Ascending aorta (tissue), 2 donors: Measurements from ENCODE around the gene USP49. TPM values are rescaled to one million over a fixed set of nuclear protein-coding genes. Genes with fewer than 3 reads are reported as not detected.

ENCODE experiments used
- DNase-seq, 2 donors: peaks; one replicate each; pipeline ENCODE4 v3.0.0-alpha.2; 2019; ENCODE audit warnings: low spot score in 2 of 2
- H3K27ac ChIP-seq, 2 donors: fragments of 200-600 bp; sonication (generic); one replicate each; pipeline ENCODE4 v1.5.1; 2016 to 2017; ENCODE audit warnings: mild to moderate bottlenecking in 1 of 2
- H3K27me3 ChIP-seq: fragments of 200-600 bp; sonication (generic); one replicate; pipeline ENCODE4 v1.5.1; 2017
- H3K36me3 ChIP-seq, 2 donors: fragments of 200-600 bp; sonication (generic); one replicate each; pipeline ENCODE4 v1.5.1; 2016
- H3K4me1 ChIP-seq, 2 donors: fragments of 200-600 bp; sonication (generic); one replicate each; pipeline ENCODE4 v1.5.1; 2016 to 2017; ENCODE audit warnings: mild to moderate bottlenecking in 1 of 2
- H3K4me3 ChIP-seq, 2 donors: fragments of 200-600 bp; sonication (generic); one replicate each; pipeline ENCODE4 v1.5.1; 2016 to 2017; ENCODE audit warnings: mild to moderate bottlenecking in 1 of 2
- H3K9me3 ChIP-seq, 2 donors: fragments of 200-600 bp; sonication (generic); one replicate each; pipeline ENCODE4 v1.5.1; 2016
- intact Hi-C: fragments of 100-400 bp; cut with DNase I; formaldehyde crosslinking; loops from one replicate; pipeline ENCODE4 v1.15.1; 2023
- total RNA-seq: library from RNA; depleted of rRNA; stranded (reverse); fragments of >200 nt; gene quantifications from one replicate; pipeline ENCODE4 v1.1.0, GENCODE V29; 2016
- TF ChIP-seq, protein P1 (sequence below), 3 experiments: fragments of 200-600 bp in 2 of 3; fragments of 450-650 bp in 1 of 3; sonication (generic) in 2 of 3; IDR thresholded peaks; one replicate each; pipeline ENCODE4 v1.5.1; 2016 to 2019; ENCODE audit warnings: antibody characterized with exemption in 3 of 3, mild to moderate bottlenecking in 1 of 3, moderate library complexity in 1 of 3

USP49 gene
- total RNA-seq, 1 donor from 2014 or later = 8.7 TPM

- H3K9me3 ChIP-seq = no peaks in the 10 kb centered on the region
- no peak overlapping the region for H3K27ac ChIP-seq
- peaks cover 15 to 43% of the 10 kb centered on the region in 2 donors for H3K36me3 ChIP-seq
- TF ChIP-seq, protein P1, sequence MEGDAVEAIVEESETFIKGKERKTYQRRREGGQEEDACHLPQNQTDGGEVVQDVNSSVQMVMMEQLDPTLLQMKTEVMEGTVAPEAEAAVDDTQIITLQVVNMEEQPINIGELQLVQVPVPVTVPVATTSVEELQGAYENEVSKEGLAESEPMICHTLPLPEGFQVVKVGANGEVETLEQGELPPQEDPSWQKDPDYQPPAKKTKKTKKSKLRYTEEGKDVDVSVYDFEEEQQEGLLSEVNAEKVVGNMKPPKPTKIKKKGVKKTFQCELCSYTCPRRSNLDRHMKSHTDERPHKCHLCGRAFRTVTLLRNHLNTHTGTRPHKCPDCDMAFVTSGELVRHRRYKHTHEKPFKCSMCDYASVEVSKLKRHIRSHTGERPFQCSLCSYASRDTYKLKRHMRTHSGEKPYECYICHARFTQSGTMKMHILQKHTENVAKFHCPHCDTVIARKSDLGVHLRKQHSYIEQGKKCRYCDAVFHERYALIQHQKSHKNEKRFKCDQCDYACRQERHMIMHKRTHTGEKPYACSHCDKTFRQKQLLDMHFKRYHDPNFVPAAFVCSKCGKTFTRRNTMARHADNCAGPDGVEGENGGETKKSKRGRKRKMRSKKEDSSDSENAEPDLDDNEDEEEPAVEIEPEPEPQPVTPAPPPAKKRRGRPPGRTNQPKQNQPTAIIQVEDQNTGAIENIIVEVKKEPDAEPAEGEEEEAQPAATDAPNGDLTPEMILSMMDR (IDR thresholded peaks at IDR 0.05) = no peak
- DNase-seq = no peak
- no peak overlapping the region for H3K4me3 ChIP-seq
- no peaks in the 10 kb centered on the region for H3K27me3 ChIP-seq
- H3K4me1 ChIP-seq = peaks cover 4 to 6% of the 10 kb centered on the region in 2 donors
- intact Hi-C loops = no loop called here
These were observed 103.2 kb downstream of the USP49 start for GRCh38 chr6:41791984-41792383.

DNA sequence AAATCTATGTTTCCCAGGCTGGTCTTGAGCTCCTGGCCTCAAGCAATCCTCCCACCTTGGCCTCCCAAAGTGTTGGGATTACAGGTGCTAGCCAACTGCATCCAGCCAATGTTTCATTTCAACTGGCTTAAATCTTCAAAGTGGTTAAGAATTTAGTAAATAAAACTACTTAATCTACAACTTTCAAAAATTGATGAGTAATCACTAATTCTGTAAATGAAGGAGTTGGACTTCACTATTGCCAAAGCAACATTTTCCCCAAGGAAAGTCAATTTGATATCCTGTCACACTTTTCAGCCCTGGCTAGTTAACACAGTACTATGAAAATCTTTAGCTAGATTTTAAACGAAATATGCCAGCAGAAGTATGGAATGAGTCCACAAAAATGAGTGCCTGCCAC, 103.9 kb downstream of the USP49 start:
- Histone ChIP-seq H3K9me3 (no peaks in the 10 kb centered on the region), H3K4me1 (peaks cover 4 to 6% of the 10 kb centered on the region in 2 donors), H3K27ac (no peak overlapping the region), H3K36me3 (peaks cover 15 to 40% of the 10 kb centered on the region in 2 donors), H3K27me3 (no peaks in the 10 kb centered on the region), H3K4me3 (no peak overlapping the region)
- TF ChIP-seq, protein P1 (IDR thresholded peaks at IDR 0.05) = no peak
- intact Hi-C loops = no loop called here
- DNase-seq = no peak

GRCh38 chr6:41790045-41790444, 105.1 kb downstream of the USP49 start:
- no peak for DNase-seq
- Histone ChIP-seq H3K4me3 (no peak overlapping the region), H3K36me3 (peaks cover 9 to 30% of the 10 kb centered on the region in 2 donors), H3K27ac (no peak overlapping the region), H3K9me3 (no peaks in the 10 kb centered on the region), H3K4me1 (peaks cover 12 to 13% of the 10 kb centered on the region in 2 donors), H3K27me3 (no peaks in the 10 kb centered on the region)
- intact Hi-C loops = no loop called here
- TF ChIP-seq, protein P1 (IDR thresholded peaks at IDR 0.05) = no peak

GRCh38 chr6:41789390-41789724, 105.8 kb downstream of the USP49 start:
- Histone ChIP-seq H3K27me3 (no peaks in the 10 kb centered on the region), H3K36me3 (peaks cover 5 to 30% of the 10 kb centered on the region in 2 donors), H3K4me3 (no peak overlapping the region), H3K9me3 (no peaks in the 10 kb centered on the region), H3K4me1 (peaks cover 12 to 13% of the 10 kb centered on the region in 2 donors), H3K27ac (no peak overlapping the region)
- TF ChIP-seq, protein P1 (IDR thresholded peaks at IDR 0.05) = no peak
- DNase-seq = no peak
- intact Hi-C loops = loop anchor here (5.0 to 10.0 kb wide), 3 partner anchors 82 to 1835 kb away; partner anchors contain the start of genes GTPBP2 and UBR2

DNA sequence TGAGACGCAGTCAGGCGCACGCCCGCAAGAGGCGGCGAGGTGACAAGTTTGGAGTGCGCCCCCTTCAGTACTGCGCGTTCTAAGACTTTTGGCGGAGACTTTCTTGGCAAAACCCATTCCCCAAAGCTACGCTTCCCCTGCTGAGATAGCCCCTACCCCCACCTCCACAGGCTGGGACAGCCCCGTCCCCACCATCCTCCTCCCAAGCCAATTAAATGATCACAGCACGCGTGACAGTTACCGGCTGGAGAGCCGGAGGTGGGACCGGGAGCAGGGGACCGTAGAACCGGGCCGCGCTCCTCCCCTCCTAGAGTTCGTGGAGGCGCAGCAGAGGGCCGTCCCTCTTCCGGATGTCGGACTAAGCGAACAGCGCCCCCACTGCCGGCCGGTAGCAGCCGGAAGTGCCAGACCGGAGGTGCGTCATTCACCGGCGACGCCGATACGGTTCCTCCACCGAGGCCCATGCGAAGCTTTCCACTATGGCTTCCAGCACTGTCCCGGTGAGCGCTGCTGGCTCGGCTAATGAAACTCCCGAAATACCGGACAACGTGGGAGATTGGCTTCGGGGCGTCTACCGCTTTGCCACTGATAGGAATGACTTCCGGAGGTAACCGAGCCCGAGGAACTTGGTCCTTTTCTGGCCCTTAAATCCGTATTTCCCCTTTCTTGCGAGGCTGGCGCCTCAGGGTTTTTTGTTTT, 107.8 kb downstream of the USP49 start, which contains the start of gene TOMM6:
Gene TOMM6 (plus strand): TSS at position 476 of the 699 bp plus-strand sequence. CDS start 4 bp downstream, at position 480.
- no peaks in the 10 kb centered on the region for H3K9me3 ChIP-seq
- peak within 1 kb of the TSS; percentile 75 to 79 for H3K4me3 ChIP-seq
- H3K27me3 ChIP-seq = no peaks in the 10 kb centered on the region
- H3K36me3 ChIP-seq = peaks cover 5 to 25% of the 10 kb centered on the region in 2 donors
- peak within 1 kb of the TSS; percentile 87 to 92 for H3K27ac ChIP-seq
- peaks cover 12 to 13% of the 10 kb centered on the region in 2 donors for H3K4me1 ChIP-seq
- TF ChIP-seq, protein P1 (IDR thresholded peaks at IDR 0.05) = peak; percentile 86 to 91 (median 86)
- DNase-seq = peak; percentile 73 to 97
- intact Hi-C loops = loop anchor here (1.0 to 10.0 kb wide), 12 partner anchors 52 to 1837 kb away; partner anchors contain the start of genes BYSL, CCND3, FOXP4 and GTPBP2
